HS-5 (cell line): Measurements from ENCODE around the gene TUSC2.
"Not testable (repeated sequence)": the region's sequence is repeated elsewhere in the genome, so short reads cannot be mapped to it uniquely, and the experiment has no call there.

Experiments used
- DNase-seq: peaks from one replicate; pipeline ENCODE4 v3.0.0-alpha.2; 2012; ENCODE audit warnings: low read depth

Gene TUSC2

GRCh38 chr3:50294089-50294488, 33.9 kb downstream of the TUSC2 start:
- DNase-seq: no peak

GRCh38 chr3:50293079-50293801, 34.8 kb downstream of the TUSC2 start:
- DNase-seq: no peak

- peak; percentile 84 for DNase-seq
Observed at GRCh38 chr3:50292159-50293078, 35.6 kb downstream of the TUSC2 start, which contains the start of gene IFRD2. IFRD2 (minus strand) TSS chr3:50292429; CDS start chr3:50292274, 155 bp downstream.

- no peak for DNase-seq
Observed at GRCh38 chr3:50290161-50290641, 37.8 kb downstream of the TUSC2 start.

- DNase-seq: no peak
Observed at GRCh38 chr3:50289130-50289529, 38.9 kb downstream of the TUSC2 start.

- DNase-seq: no peak
Observed at GRCh38 chr3:50288387-50289007, 39.5 kb downstream of the TUSC2 start.

- no peak for DNase-seq
Observed at GRCh38 chr3:50287262-50287661, 40.8 kb downstream of the TUSC2 start.

GRCh38 chr3:50286322-50287227, 41.4 kb downstream of the TUSC2 start:
- DNase-seq: no peak

GRCh38 chr3:50284121-50284520, 43.9 kb downstream of the TUSC2 start:
- DNase-seq: not testable (repeated sequence)

- DNase-seq: no peak
Observed at GRCh38 chr3:50279255-50280016, 48.6 kb downstream of the TUSC2 start.

- DNase-seq: no peak
Observed at GRCh38 chr3:50278880-50279224, 49.2 kb downstream of the TUSC2 start, which contains the start of gene LSMEM2. LSMEM2 (plus strand) TSS chr3:50279087; CDS start chr3:50279114, 27 bp downstream.

- no peak for DNase-seq
Observed at GRCh38 chr3:50278123-50278879, 49.7 kb downstream of the TUSC2 start.

- DNase-seq: no peak
Observed at GRCh38 chr3:50276762-50277101, 51.3 kb downstream of the TUSC2 start.

GRCh38 chr3:50275996-50276761, 51.8 kb downstream of the TUSC2 start:
- no peak for DNase-seq

GRCh38 chr3:50275141-50275995, 52.7 kb downstream of the TUSC2 start:
- DNase-seq: no peak
